ENCODE data around the gene AMH.
"Not testable (repeated sequence)": the region's sequence is repeated elsewhere in the genome, so short reads cannot be mapped to it uniquely, and the experiment has no call there.

AMH gene

GRCh38 chr19:2249010-2249866 is at the start of gene AMH:
AMH (plus strand) TSS chr19:2249323; CDS start chr19:2249333, 10 bp downstream.
- DNase-seq, result no peak

DNA sequence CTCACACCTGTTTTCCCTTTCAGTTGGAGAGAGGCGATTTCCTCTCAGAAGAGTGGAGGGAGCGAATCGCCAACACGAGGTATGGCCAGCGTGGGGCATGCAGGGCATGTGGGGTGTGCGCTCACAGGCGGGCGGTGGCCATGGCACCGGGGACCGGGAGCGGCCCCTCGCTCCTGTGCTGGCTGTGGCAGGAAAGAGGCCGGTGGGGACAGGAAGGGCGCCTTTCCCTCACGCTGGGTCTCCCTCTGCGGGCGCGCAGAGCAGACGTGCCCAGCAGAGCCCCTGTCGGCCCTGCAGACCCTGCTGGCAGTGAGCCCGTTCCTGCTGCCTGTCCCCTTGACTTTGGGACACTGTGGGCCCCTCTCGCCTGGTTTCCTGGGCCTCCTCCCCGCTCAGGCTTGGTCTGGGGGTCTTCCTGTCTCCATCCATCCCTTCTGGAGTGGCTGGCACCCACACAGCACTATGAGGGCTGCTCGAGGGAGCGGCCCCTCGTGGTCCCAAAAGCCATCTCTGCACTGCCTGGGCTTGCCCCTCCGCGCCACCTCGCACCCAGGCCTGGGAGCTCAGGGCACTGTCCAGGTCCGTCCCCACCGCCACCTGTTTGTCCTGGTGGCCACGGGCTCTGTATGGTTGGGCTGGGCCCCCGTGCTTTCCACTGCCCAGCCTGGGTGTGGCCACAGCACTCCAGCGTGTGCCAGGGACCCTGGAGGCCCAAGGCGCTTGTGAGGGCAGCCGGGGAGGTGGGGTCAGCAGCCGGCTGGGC is 49.1 kb upstream of the AMH start:
- DNase-seq, result no peak

DNA sequence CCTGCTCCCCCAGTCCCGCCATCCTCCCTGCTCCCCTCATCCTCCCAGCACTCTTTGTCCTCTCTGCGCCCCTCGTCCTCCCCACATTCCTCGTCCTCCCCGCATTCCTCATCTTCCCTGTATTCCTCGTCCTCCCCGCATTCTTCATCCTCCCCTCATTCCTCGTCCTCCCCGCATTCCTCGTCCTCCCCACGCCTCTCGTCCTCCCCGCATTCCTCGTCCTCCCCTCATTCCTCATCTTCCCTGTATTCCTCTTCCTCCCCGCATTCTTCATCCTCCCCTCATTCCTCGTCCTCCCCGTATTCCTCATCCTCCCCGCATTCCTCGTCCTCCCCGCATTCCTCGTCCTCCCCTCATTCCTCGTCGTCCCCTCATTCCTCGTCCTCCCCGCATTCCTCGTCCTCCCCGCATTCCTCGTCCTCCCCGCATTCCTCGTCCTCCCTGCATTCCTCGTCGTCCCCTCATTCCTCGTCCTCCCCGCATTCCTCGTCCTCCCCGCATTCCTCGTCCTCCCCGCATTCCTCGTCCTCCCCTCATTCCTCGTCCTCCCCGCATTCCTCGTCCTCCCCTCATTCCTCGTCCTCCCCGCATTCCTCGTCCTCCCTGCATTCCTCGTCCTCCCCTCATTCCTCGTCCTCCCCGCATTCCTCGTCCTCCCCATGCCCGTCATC is 48.4 kb upstream of the AMH start:
- DNase-seq, result not testable (repeated sequence)

- DNase-seq, result no peak
These were observed 47.5 kb upstream of the AMH start for GRCh38 chr19:2201473-2202148.

DNA sequence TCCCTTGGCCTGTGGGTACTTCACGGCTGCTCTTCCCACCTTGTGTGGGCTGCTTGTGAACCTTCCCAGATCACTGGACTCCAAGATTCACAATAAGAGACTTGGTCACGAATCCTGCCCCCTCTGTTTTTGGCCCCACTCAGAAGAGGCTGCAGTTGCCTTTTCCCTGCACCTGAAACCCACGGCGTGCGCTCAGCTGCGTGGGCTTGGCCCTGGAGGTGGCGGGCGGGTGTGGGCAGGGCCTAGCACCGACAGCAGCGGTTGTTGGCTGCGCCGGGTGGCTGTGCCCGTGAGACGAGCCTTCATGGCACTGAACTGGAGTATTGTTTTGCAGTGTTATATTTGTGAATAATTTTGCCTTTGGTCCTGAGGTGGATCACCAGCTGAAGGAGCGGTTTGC is 46.8 kb upstream of the AMH start:
- no peak for DNase-seq

- no peak for DNase-seq
These were observed 42.1 kb upstream of the AMH start for GRCh38 chr19:2207008-2207407.

DNA sequence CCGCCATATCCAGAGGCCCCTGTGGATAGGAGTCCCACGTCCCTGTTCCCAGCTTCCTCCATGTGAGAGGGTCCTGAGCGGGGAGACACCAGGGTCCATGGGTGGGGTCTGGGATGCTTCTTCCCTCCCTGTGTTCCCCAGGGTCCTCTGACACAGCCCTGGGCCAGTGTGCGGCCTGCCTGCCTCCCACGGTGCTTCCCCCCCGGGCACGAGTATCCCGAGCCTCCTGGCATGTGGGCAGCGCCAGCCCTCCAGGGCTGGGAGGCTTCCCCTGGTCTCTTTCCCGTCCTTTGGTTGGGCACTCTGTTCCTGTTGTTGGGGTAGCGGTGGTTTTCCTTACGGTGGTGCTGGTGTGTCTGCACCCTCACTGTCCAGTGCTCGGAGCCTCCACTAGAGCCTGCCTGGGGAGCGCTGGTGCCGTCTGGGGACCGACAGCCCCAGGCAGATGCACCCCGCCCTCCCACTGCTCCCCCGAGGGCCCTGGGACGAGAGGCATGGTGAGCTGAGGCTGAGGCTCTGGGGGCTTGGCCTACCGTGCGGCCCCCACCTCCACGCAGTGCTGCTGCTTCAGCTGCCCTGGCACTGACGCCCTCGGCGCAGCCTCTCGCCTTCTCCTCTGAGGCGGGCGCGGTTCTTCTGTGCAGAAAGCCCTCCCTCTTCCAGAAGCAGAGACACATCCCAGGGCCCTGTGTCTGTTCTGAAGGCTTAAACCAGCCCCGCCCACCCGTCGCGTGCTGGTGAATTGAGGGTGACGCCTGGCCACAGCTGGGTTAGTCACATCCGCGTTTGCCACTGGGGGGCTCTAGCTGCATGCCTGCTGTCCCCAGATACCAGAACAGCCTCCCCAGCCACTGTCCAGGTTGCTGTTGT is 40.9 kb upstream of the AMH start:
- no peak for DNase-seq

DNA sequence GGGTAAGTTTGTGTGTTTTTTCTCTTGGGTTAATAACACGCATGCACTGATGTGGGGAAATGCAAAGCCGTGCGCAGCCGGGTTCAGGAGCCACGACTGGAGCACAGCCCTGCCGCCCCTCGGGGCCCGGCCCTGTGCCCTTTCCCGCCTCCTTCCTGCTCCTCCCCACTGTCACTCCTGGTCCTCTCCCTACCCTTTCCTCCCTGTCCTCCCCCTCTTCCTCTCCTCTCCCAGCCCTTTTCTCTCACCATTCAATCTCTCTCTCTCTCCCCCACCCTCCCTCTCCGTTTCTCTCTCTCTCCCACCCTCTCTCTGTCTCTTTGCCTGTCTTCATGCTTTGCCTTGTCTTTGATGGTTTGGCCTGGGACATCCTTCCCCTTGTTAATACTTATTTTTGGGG is 40.1 kb upstream of the AMH start:
- DNase-seq, result no peak

GRCh38 chr19:2209408-2209807 is 39.7 kb upstream of the AMH start:
- no peak for DNase-seq

GRCh38 chr19:2210206-2210605 is 38.9 kb upstream of the AMH start:
- no peak for DNase-seq

DNA sequence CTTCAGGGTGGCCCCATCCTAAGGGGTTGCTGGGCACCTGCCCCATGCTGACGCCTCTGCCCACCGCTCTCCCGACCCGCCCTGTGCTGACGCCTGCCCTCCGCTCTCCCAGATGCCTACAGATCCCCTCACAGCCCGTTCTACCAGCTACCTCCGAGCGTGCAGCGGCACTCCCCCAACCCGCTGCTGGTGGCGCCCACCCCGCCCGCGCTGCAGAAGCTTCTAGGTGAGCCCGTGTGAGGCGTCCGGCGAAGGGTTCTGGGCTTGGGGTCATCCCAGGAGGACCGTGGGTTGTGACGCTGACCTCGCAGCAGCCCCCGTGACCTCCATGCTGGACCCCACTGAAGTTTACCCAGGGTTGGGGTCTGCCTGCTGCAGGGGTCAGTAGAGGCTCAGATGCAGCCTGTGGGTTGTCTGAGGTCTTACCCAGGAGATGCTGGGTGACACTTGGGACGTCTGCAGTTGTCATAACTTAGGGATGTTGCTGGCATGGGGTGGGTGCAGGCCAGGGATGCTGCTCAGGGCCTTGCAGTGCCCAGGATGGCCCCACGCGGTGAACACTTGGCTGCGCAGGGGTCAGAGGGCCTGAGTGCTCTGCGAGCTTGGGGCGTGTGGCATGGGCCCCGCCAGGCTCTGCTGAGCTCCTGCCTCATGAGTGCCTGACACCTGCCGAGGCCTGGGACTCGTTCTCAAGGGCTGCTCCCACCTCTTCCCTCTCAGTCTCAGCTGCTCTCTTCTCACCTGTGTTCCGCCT is 38.0 kb upstream of the AMH start:
- DNase-seq, result no peak

DNA sequence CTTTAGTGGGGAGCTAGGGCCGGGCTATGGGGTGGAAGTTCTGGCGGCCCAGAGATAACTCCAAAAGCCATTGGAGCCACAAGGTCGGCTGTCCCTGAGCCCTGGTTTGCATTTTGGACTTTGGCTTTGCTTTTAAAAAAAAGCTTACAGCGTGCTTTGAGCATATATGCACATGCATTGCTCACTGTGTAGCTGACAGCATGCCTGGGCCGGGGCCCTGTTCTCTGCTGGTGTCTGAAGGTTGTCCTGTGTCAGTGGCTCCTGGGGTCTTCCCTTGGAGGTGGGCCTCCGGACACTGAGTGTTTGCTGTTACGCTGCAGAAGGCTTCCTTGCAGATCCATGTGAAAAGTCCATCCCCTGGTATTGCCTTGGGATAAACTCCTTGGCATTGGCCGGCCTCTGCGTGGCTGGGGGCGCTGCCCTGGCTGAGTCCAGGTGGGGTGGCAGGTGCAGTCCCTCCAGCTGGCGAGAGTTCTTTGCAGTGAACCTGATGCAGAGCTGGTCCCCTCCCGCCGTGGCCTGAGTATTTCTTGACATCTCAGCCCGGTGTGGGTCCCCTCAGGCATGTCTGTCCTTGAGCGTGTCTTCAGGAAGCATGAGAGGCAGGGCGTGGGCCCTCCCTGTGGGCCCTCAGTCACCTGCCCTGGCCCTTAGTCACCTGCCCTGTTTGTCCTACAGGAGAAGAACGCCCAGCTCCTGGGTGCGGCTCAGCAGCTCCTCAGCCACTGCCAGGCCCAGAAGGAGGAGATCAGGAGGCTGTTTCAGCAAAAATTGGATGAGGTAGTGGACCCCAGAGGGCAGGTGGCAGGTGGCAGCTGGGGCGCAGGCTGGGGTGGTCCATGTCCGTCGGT is 36.0 kb upstream of the AMH start:
- no peak for DNase-seq

DNA sequence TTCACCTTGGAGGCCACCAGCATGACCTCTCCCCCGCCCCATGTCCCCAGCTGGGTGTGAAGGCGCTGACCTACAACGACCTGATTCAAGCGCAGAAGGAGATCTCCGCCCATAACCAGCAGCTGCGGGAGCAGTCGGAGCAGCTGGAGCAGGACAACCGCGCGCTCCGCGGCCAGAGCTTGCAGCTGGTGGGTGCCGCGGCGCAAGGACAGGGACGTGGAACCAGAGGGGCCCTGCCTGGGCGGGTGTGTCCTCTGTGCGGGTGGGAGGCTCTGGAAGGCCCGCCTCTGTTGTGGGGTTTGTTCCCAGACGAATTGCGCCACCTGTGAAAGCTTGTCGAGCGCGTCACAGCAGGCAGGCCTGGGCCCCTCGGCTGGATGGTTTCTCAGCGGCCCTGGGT is 35.3 kb upstream of the AMH start:
- no peak for DNase-seq

DNA sequence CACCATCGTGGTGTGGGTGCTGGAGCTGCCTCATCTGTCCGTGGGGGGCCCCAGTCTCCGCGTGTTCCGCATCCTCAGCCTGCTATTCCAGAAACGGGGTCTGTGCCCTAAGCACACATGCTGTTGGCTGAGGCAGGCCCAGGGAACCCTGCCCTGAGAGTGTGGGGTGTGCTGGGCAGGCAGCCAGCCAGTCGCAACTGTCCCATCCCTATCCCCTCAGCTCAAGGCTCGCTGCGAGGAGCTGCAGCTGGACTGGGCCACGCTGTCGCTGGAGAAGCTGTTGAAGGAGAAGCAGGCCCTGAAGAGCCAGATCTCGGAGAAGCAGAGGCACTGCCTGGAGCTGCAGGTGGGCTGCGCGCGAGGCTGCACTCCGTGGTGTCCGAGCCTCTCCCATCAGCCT is 34.9 kb upstream of the AMH start:
- DNase-seq, result no peak

- DNase-seq, result no peak
These were observed 33.8 kb upstream of the AMH start for GRCh38 chr19:2215281-2215751.

GRCh38 chr19:2216361-2217225 is 32.5 kb upstream of the AMH start:
- DNase-seq, result no peak

DNA sequence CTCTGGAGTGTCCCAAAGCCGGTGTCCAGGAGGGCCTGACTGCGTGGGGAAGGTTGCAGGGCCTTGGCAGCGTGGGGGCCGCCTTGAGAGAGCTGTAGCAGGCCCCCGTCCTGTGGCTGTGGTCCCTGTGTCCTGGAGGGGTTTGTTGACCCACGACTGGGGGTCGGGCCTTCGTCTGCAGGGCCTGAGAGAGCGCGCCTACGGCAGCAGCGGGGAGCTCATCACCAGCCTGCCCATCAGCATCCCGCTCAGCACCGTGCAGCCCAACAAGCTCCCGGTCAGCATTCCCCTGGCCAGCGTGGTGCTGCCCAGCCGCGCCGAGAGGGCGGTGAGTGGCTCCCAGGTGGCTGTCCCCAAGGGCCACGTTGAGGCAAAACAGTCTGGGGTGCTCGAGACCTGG is 31.5 kb upstream of the AMH start:
- DNase-seq, result no peak

DNA sequence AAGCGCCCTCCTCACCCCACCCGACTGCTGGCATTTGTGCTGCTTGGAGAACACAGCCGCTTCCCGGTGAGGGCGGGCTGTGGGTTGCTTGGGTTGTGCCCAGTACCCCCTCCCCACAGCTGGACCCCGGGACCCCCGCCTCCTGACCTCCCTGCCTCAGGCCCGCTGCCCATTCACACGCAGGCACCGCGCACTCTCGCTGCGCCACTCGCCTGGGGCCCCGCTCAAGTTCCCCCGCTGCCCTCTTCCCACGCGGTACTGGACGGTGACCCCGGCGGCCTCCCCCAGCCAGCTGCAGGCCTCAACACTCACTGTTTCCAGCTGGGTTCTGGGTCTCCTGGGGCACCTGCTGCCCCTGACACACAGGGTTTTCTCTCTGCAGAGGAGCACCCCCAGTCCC is 29.4 kb upstream of the AMH start:
- DNase-seq, result no peak

GRCh38 chr19:2221250-2221831 is 27.8 kb upstream of the AMH start:
- DNase-seq, result no peak

Data from NCI-H524 treated with DMSO at 0.1 percent for 48 hours (cell line).